CD4-positive, alpha-beta memory T cell (primary cell): ENCODE measurements around the gene BBX. TPM values are rescaled to one million over a fixed set of nuclear protein-coding genes. Genes with fewer than 3 reads are reported as not detected.
"Not testable (repeated sequence)": the region's sequence is repeated elsewhere in the genome, so short reads cannot be mapped to it uniquely, and the experiment has no call there.

ENCODE experiments used
- CTCF ChIA-PET: fragments of 350-600 bp; sonication (Branson Sonifier 250); formaldehyde crosslinking; loops from one replicate; lab custom pipeline; 2021; ENCODE audit warnings: inconsistent platforms; ENCODE audit not compliant: partially characterized antibody; lab: Charles Lee
- POLR2A ChIA-PET: fragments of 350-600 bp; sonication (Branson Sonifier 250); formaldehyde crosslinking; loops from one replicate; lab custom pipeline; 2021; ENCODE audit not compliant: partially characterized antibody; lab: Charles Lee
- DNase-seq, 5 donors: peaks; one replicate each; pipeline versions ENCODE4 v3.0.0 to v3.0.0-alpha.2; 2020 to 2022; ENCODE audit warnings: mixed read lengths in 1 of 5
- H3K27ac ChIP-seq: one replicate; pipeline ENCODE4 v1.7.0; 2013; ENCODE audit warnings: low read depth, low read length
- H3K27me3 ChIP-seq: 2 replicates; pipeline ENCODE4 v1.7.0; 2013; ENCODE audit warnings: mild to moderate bottlenecking, low read length, moderate library complexity; ENCODE audit not compliant: insufficient read depth
- H3K36me3 ChIP-seq: 2 replicates; pipeline ENCODE4 v1.7.0; 2013; ENCODE audit warnings: mild to moderate bottlenecking, low read length, moderate library complexity; ENCODE audit not compliant: insufficient read depth
- H3K4me1 ChIP-seq: 2 replicates; pipeline ENCODE4 v1.7.0; 2013; ENCODE audit warnings: mild to moderate bottlenecking, low read length, moderate library complexity; ENCODE audit not compliant: insufficient read depth
- H3K4me3 ChIP-seq, 2 donors: one replicate each; pipeline ENCODE4 v1.7.0; 2013; ENCODE audit warnings: low read length in 2 of 2, mild to moderate bottlenecking in 1 of 2
- H3K9me3 ChIP-seq, 2 donors: one replicate each; pipeline ENCODE4 v1.7.0; 2013; ENCODE audit warnings: low read length in 2 of 2, control low read depth in 1 of 2; ENCODE audit not compliant: control insufficient read depth in 1 of 2
- H3K27ac Mint-ChIP-seq, 7 donors: one replicate each; pipeline ENCODE4 v1.8.0; 2020 to 2021; ENCODE audit warnings: mixed read lengths in 7 of 7, mild to moderate bottlenecking in 6 of 7, inconsistent platforms in 3 of 7, moderate library complexity in 3 of 7
- H3K27me3 Mint-ChIP-seq, 2 donors: one replicate each; pipeline ENCODE4 v1.8.0; 2020 to 2021; ENCODE audit warnings: mixed read lengths in 2 of 2
- H3K36me3 Mint-ChIP-seq, 2 donors: one replicate each; pipeline ENCODE4 v1.8.0; 2020 to 2021; ENCODE audit warnings: mixed read lengths in 2 of 2, inconsistent platforms in 1 of 2, mild to moderate bottlenecking in 1 of 2
- H3K4me1 Mint-ChIP-seq, 4 donors: one replicate each; pipeline ENCODE4 v1.8.0; 2020 to 2021; ENCODE audit warnings: mixed read lengths in 4 of 4, mild to moderate bottlenecking in 1 of 4
- H3K4me3 Mint-ChIP-seq, 8 donors: one replicate each; pipeline ENCODE4 v1.8.0; 2020 to 2021; ENCODE audit warnings: mixed read lengths in 8 of 8, mild to moderate bottlenecking in 7 of 8, moderate library complexity in 6 of 8, inconsistent platforms in 3 of 8
- H3K9me3 Mint-ChIP-seq, 8 donors: one replicate each; pipeline ENCODE4 v1.8.0; 2020 to 2021; ENCODE audit warnings: mixed read lengths in 8 of 8, mild to moderate bottlenecking in 5 of 8, inconsistent platforms in 3 of 8, moderate library complexity in 1 of 8
- intact Hi-C: fragments of 100-400 bp; cut with micrococcal nuclease; formaldehyde crosslinking; loops from one replicate; pipeline ENCODE4 v1.15.1; 2023
- polyA plus RNA-seq, 2 donors: library from polyadenylated mRNA; unstranded; fragments of 300-500 nt; fragmentation: Illumina TruSeq; gene quantifications; one replicate each; pipeline ENCODE4 v1.2.3, GENCODE V29; 2021
- total RNA-seq, 2 experiments: library from RNA; stranded (reverse); gene quantifications; one replicate each; pipeline ENCODE4 v1.2.3, GENCODE V29; 2021

Gene BBX
- total and polyA plus RNA-seq, 4 experiments from 2014 or later, result 85.4 to 101 (median 96.5) TPM

DNA sequence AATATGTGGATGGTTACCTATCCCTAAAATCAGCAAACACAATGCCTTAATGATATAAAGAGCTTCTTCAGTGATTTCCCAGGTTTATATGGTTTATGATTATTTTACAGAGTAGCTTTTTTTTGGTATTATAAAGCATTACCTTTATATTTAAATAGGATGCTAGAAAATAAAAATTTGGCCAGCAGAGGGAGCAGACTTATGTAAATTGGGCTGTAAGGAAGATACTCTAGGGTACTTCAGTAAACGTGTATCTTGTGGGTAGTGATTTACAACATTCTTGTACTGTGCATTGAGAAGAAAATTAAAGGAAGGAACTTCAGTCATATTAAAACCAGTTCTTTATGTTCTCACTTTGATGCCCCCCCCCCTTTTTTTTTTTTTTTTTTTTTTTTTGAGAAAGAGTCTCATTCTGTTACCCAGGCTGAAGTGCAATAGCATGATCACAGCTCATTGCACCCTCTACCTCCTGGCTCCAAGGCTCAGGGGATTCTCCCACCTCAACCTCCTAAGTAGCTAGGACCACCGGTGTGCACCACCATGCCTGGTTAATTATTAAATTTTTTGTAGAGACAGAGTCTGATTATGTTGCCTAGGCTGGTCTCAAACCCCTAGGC is 167.9 kb downstream of the BBX start:
- DNase-seq, result peak in 4 of 5 donors; percentile 28 to 42 (median 34)
- POLR2A ChIA-PET, result interaction anchor here (0.9 kb wide), 1 partner anchor 16 kb away, joined by 3 read pairs; no protein-coding TSS in a partner anchor
- Mint-ChIP-seq H3K4me3 (no peak overlapping the region), H3K9me3 (no peaks in the 10 kb centered on the region), H3K27me3 (no peaks in the 10 kb centered on the region), H3K4me1 (peaks cover 9 to 20% (median 12%) of the 10 kb centered on the region in 4 donors), H3K27ac (peak overlapping the region in 1 of 7 donors; percentile 83), H3K36me3 (no peaks in the 10 kb centered on the region)
- H3K27ac ChIP-seq, result no peak overlapping the region
- intact Hi-C loops, result loop anchor here (1.0 to 5.0 kb wide), 2 partner anchors 51 to 787 kb away; no protein-coding TSS in a partner anchor
- CTCF ChIA-PET, result interaction anchor here (0.6 to 3.2 kb wide), 23 partner anchors 11 to 787 kb away, joined by 3 to 44 read pairs (median 4); no protein-coding TSS in a partner anchor
- H3K27me3 ChIP-seq, result no peaks in the 10 kb centered on the region
- H3K4me3 ChIP-seq, result no peak overlapping the region
- H3K36me3 ChIP-seq, result no peaks in the 10 kb centered on the region
- no peaks in the 10 kb centered on the region for H3K9me3 ChIP-seq
- peaks cover 11% of the 10 kb centered on the region for H3K4me1 ChIP-seq

DNA sequence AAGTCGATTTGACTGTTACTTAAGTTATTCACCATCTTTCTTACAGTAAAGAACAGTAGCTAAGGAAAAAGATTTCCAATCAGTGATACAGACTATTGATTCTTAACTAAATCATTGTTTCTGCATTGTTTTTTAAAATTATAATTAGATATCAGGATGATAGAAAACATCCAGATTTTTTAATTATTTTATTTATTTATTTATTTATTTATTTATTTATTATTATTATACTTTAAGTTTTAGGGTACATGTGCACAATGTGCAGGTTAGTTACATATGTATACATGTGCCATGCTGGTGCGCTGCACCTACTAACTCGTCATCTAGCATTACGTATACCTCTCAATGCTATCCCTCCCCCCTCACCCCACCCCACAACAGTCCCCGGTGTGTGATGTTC is 169.2 kb downstream of the BBX start:
- H3K27ac ChIP-seq, H3K9me3 ChIP-seq, H3K4me3 Mint-ChIP-seq, H3K36me3 Mint-ChIP-seq, POLR2A ChIA-PET, H3K27ac Mint-ChIP-seq, H3K27me3 ChIP-seq, H3K9me3 Mint-ChIP-seq, H3K36me3 ChIP-seq, H3K27me3 Mint-ChIP-seq, DNase-seq, H3K4me3 ChIP-seq: not testable (repeated sequence)
- CTCF ChIA-PET, result interaction anchor here (0.8 kb wide), 1 partner anchor 10 kb away, joined by 4 read pairs; no protein-coding TSS in a partner anchor
- peaks cover 7 to 14% (median 12%) of the 10 kb centered on the region in 4 donors for H3K4me1 Mint-ChIP-seq
- intact Hi-C loops, result loop anchor here (5.0 kb wide), 1 partner anchor 785 kb away; no protein-coding TSS in a partner anchor
- peaks cover 11% of the 10 kb centered on the region for H3K4me1 ChIP-seq

DNA sequence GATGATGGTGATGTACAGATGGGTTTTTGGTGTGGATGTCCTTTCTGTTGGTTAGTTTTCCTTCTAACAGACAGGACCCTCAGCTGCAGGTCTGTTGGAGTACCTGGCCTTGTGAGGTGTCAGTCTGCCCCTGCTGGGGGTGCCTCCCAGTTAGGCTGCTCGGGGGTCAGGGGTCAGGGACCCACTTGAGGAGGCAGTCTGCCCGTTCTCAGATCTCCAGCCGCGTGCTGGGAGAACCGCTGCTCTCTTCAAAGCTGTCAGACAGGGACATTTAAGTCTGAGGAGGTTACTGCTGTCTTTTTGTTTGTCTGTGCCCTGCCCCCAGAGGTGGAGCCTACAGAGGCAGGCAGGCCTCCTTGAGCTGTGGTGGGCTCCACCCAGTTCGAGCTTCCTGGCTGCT is 174.6 kb downstream of the BBX start:
- POLR2A ChIA-PET, H3K4me3 ChIP-seq, intact Hi-C loops, H3K36me3 Mint-ChIP-seq, H3K27me3 Mint-ChIP-seq, H3K9me3 ChIP-seq, H3K4me1 ChIP-seq, H3K36me3 ChIP-seq, H3K27ac ChIP-seq, H3K9me3 Mint-ChIP-seq, H3K27me3 ChIP-seq: not testable (repeated sequence)
- Mint-ChIP-seq H3K4me3 (peak overlapping the region; percentile 80 to 88 (median 83)), H3K27ac (peak overlapping the region in 4 of 7 donors; percentile 4 to 85 (median 46)), H3K4me1 (peaks cover 14 to 26% (median 22%) of the 10 kb centered on the region in 4 donors)
- CTCF ChIA-PET, result interaction anchor here (1.4 kb wide), 1 partner anchor 21 kb away, joined by 3 read pairs; no protein-coding TSS in a partner anchor
- DNase-seq, result peak in 1 of 5 donors; percentile 7

DNA sequence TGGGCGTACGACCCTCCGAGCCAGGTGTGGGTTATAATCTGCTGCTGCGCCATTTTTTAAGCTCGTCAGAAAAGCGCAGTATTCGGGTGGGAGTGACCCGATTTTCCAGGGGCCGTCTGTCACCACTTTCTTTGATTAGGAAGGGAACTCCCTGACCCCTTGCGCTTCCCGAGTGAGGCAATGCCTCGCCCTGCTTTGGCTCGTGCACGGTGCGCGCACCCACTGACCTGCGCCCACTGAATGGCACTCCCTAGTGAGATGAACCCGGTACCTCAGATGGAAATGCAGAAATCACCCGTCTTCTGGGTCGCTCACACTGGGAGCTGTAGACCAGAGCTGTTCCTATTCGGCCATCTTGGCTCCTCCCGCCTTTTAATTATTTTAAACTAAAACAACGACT is 175.1 kb downstream of the BBX start:
- Mint-ChIP-seq H3K27ac (peak overlapping the region in 5 of 7 donors; percentile 24 to 85 (median 64)), H3K4me1 (peaks cover 18 to 31% (median 27%) of the 10 kb centered on the region in 4 donors), H3K4me3 (peak overlapping the region; percentile 80 to 88 (median 83))
- H3K27ac ChIP-seq, H3K9me3 ChIP-seq, H3K27me3 Mint-ChIP-seq, H3K4me1 ChIP-seq, H3K36me3 ChIP-seq, H3K36me3 Mint-ChIP-seq, intact Hi-C loops, H3K4me3 ChIP-seq, POLR2A ChIA-PET, H3K9me3 Mint-ChIP-seq, H3K27me3 ChIP-seq: not testable (repeated sequence)
- peak in 3 of 5 donors; percentile 8 to 10 (median 9) for DNase-seq
- CTCF ChIA-PET, result interaction anchor here (1.4 kb wide), 1 partner anchor 21 kb away, joined by 3 read pairs; no protein-coding TSS in a partner anchor

DNA sequence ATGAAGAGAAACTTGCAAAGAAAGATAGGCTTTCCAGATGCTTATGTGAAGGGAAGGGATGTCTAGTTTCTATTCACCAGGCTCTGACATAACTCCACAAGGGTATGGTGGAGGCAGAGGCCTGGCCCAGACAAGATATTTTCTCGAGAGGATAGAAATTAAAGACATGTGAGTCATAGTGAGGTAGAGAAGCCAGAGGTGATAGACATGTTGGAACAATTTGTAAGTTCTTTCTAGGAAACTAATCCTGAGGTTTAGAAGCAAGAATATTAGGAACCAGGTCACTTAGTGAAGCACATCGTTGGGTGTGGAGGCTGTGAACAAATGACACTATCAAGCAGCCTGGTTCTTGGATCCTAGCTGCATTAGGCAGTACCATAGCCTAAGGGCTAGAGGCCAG is 176.9 kb downstream of the BBX start:
- DNase-seq, result no peak
- H3K27ac ChIP-seq, result no peak overlapping the region
- Mint-ChIP-seq H3K27ac (no peak overlapping the region), H3K4me3 (peak overlapping the region in 1 of 8 donors; percentile 12), H3K27me3 (no peaks in the 10 kb centered on the region), H3K9me3 (no peaks in the 10 kb centered on the region), H3K4me1 (peaks cover 19 to 46% (median 33%) of the 10 kb centered on the region in 4 donors), H3K36me3 (no peaks in the 10 kb centered on the region)
- H3K36me3 ChIP-seq, result no peaks in the 10 kb centered on the region
- ChIA-PET CTCF (interaction anchor here (1.4 kb wide), 1 partner anchor 24 kb away, joined by 3 read pairs; no protein-coding TSS in a partner anchor), POLR2A (no interaction called here)
- no peak overlapping the region for H3K4me3 ChIP-seq
- no peaks in the 10 kb centered on the region for H3K27me3 ChIP-seq
- no peaks in the 10 kb centered on the region for H3K9me3 ChIP-seq
- intact Hi-C loops, result no loop called here
- H3K4me1 ChIP-seq, result no peaks in the 10 kb centered on the region

DNA sequence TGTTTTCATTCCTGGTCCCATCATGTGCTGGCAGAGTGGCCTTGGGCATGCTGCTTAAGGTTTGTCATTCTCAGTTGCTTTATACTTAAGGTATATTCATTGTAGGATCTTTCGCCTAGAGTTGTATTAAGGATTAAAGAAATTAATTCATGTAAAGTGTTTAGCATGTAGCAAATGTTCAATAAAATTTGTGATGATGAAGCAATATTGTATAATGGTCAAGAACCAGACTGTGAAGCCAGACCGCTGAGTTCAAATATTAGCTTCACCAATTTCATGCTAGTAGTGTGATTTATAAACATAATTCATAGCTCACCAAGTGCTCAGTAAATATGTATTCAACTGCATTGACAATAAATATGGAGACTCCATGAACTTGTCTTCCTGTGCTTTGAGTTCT is 178.5 kb downstream of the BBX start:
- intact Hi-C loops, result no loop called here
- no peak overlapping the region for H3K27ac ChIP-seq
- ChIA-PET CTCF (interaction anchor here (1.3 kb wide), 1 partner anchor 11 kb away, joined by 4 read pairs; no protein-coding TSS in a partner anchor), POLR2A (no interaction called here)
- Mint-ChIP-seq H3K27ac (no peak overlapping the region), H3K4me1 (peaks cover 21 to 55% (median 36%) of the 10 kb centered on the region in 4 donors), H3K4me3 (no peak overlapping the region), H3K36me3 (no peaks in the 10 kb centered on the region), H3K27me3 (no peaks in the 10 kb centered on the region), H3K9me3 (no peaks in the 10 kb centered on the region)
- no peaks in the 10 kb centered on the region for H3K27me3 ChIP-seq
- no peak for DNase-seq
- H3K9me3 ChIP-seq, result no peaks in the 10 kb centered on the region
- no peaks in the 10 kb centered on the region for H3K4me1 ChIP-seq
- no peak overlapping the region for H3K4me3 ChIP-seq
- no peaks in the 10 kb centered on the region for H3K36me3 ChIP-seq

DNA sequence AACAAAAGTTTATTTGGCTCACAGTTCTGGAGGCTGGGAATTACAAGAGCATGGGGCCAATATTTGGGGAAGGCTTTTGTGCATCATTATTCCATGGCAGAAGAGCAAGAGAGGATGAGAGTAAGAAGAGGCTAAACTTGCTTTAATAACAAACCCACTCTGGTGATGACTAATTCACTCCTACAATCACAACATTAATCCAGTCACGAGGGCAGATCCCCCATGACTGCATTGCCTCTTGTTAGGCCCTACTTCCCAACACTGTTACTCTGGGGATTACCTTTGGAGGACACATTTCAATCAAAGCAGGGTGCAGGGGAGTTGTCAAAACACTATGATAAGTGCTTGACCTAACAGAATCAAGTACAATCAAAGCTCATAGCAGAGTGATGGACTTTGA is 181.7 kb downstream of the BBX start:
- Mint-ChIP-seq H3K27me3 (no peaks in the 10 kb centered on the region), H3K36me3 (peaks cover 0 to 1% of the 10 kb centered on the region in 2 donors), H3K4me1 (peaks cover 18 to 46% (median 29%) of the 10 kb centered on the region in 4 donors), H3K9me3 (no peaks in the 10 kb centered on the region), H3K4me3 (no peak overlapping the region), H3K27ac (peak overlapping the region in 1 of 7 donors; percentile 6)
- no peak for DNase-seq
- Histone ChIP-seq H3K9me3 (no peaks in the 10 kb centered on the region), H3K4me1 (no peaks in the 10 kb centered on the region), H3K27me3 (no peaks in the 10 kb centered on the region), H3K36me3 (no peaks in the 10 kb centered on the region), H3K27ac (no peak overlapping the region), H3K4me3 (no peak overlapping the region)
- ChIA-PET POLR2A (no interaction called here), CTCF (interaction anchor here (1.8 kb wide), 1 partner anchor 28 kb away, joined by 4 read pairs; no protein-coding TSS in a partner anchor)
- intact Hi-C loops, result no loop called here
